SKM-1 (cell line): ENCODE data around the gene PTPRR.

ENCODE experiments used
- DNase-seq: peaks from one replicate; lab custom pipeline; 2025; ENCODE audit not compliant: unreplicated experiment; lab: John Stamatoyannopoulos, UW

The PTPRR gene

GRCh38 chr12:70709022-70709421 is 211.5 kb downstream of the PTPRR start:
- DNase-seq, result no peak

DNA sequence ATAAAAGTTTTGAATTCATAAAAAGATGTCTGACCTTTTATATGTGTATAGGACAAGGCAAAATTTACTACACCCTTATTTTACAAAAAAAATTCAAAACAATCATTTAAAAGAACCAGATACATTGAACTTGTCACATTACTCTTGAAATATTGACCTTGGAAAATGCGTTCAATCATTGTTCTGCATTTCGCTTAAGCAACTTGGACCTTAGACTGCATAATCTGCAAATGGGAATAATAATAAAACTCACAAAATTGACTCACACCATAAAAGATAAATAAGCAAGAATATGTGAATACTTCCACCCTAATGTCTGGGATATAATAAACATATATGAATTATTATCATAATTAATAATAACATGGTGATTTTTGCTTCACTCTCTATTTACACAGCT is 213.9 kb downstream of the PTPRR start:
- no peak for DNase-seq

DNA sequence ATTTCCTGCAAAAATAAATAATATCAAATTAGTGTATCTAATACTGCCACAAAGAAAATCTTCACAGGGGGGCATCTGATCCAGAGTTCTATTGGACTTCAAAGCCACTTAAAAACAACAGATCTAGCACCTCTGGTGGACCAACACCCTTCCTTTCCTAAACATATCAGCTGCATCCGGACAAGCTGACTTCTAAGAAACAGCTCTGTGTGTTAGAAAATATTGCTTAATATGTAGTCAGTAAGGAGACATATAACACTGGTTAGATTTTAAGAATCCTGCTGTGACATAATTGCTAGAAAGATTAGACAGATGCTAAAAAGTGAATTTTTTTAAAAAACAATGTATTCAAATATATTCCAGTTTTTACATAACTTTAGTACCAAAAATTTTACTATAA is 222.2 kb downstream of the PTPRR start:
- DNase-seq, result no peak

DNA sequence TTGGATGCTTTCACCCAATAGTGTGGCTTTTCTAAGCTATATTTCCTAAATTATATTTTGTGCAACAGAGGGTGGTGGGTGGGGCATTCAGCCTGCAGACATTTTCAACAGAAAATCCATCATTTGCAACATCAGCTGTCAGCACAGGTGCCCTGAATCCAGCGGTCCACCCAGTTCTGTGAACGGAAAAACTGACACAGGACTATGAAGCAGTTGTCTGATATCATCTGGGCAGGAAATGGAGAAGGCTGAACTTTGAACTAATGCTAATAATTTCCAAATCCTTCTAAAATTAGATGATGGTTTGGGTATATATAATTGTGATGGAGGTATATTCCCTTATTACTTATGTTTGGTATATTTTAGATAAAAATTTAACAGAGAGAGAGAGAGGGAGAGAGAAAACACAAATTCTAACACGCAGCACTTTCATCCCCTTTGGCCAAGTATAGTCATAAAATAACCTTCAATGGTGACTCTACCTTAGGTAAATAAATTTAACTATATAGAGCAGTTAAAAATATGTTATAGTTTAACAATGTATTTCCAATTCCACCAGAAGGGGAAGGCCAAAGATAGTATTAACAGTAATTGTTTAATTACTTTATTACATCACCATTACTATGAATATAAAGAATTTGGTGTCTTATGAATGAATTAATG is 225.0 kb downstream of the PTPRR start:
- no peak for DNase-seq

GRCh38 chr12:70692681-70693288 is 227.8 kb downstream of the PTPRR start:
- DNase-seq, result no peak

- DNase-seq, result no peak
Observed at GRCh38 chr12:70691018-70691672, 229.4 kb downstream of the PTPRR start.

- no peak for DNase-seq
Observed at GRCh38 chr12:70686907-70687306, 233.6 kb downstream of the PTPRR start.

GRCh38 chr12:70686299-70686698 is 234.2 kb downstream of the PTPRR start:
- no peak for DNase-seq

DNA sequence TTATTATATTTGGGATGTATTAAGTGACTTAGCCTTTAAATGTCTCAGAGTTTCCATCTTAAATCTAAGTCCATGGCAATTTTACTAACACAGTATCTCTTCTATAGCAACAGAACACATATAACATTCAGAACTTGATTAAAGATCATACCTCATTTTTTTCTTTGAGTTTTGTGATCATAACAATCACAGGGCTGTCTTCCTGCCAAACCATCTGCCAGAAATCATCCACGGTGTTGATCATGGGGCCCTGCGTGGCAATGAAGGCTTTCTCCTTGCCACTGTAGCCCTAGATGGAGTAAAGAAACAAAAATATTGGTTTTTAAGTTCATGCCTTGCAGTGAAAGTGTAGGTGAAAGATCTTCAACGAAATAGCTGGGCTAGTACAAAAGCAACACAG is 236.6 kb downstream of the PTPRR start:
- DNase-seq, result no peak

- DNase-seq, result no peak
Observed at GRCh38 chr12:70671698-70672097, 248.8 kb downstream of the PTPRR start.

DNA sequence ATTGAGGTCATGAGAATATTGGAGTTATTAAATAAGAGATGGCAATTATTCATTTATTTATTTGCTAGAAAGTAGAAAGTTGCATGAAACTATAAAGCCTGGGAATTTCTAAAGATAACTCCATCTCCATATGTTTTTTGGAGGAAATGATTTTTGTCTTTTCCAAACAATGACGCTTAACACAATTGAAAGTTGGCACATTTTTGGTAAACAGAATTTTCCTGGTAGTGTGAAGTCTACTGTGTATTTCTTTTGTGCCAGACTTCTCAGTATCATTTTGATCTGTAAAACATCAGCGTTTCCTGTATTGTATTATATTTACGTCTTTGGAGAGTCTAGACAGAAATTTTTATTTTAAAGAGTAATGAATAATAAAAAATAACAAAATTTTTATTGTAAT is 249.6 kb downstream of the PTPRR start:
- no peak for DNase-seq

- no peak for DNase-seq
Observed at GRCh38 chr12:70667253-70667652, 253.3 kb downstream of the PTPRR start.

GRCh38 chr12:70666364-70666763 is 254.2 kb downstream of the PTPRR start:
- no peak for DNase-seq

DNA sequence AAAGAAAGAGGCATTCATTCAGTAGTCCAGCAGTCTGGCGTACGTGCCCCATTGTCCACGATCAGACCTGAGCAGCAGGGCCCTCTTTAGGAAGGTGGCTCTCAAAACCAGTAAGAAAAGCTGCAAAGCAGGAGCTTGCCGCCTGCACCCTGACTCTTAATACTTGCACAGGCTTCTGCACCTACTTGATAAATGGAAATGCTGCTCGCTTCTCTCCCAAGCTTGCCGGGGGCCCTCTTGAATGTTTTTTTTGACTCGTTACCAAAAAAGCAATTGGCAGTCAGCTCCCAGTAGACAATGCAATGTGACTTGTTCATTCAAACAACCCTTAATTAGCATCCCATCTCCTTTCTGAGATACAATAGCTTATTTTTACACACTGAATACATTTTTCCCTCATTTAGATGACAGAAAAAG is 256.1 kb downstream of the PTPRR start:
- no peak for DNase-seq

DNA sequence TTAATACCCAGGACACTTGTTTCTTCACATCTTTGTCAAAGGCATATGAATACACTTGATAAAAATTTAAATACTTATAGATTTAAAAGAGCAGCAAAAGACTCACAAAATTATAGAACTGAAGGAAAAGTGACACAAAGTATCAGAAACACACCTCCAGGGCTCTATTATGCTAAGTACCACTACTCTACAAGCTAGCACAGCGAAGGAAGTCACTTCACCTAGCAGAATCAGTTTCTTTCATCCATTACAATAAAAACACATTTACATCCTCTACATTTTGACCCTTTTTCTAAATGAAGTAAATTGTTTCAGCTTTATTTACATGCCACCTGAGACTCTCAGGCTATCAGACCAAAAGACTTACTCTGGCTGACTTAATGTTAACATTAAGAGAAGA is 256.7 kb downstream of the PTPRR start:
- no peak for DNase-seq

GRCh38 chr12:70661466-70662161 is 258.9 kb downstream of the PTPRR start:
- no peak for DNase-seq

GRCh38 chr12:70660620-70661219 is 259.8 kb downstream of the PTPRR start:
- no peak for DNase-seq

DNA sequence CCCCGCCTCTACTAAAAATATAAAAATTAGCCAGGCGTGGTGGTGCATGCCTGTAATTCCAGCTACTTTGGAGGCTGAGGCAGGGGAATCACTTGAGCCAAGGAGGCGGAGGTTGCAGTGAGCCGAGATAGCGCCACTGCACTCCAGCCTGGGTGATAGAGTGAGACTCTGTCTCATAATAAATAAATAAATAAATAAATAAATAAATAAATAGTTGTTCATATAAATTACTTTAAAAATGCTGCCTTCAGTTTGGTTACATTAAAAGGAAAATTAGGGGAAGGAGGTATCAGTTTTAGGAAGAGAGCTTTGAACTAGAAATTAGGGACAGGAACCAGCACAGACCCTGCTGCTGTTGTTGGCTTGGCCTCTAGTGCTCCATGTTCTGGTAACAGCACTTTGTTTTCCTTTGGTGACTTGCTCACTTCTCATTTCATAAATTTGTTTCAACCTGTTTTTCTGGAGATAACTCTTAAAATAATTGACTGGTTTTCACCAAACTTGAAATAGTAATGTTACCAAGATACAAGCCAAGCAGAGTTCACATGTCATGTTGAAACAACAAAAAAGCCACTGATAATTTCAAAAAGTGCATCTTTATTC is 260.4 kb downstream of the PTPRR start:
- no peak for DNase-seq

GRCh38 chr12:70659077-70659606 is 261.4 kb downstream of the PTPRR start:
- no peak for DNase-seq

- DNase-seq, result no peak
Observed at GRCh38 chr12:70657616-70658286, 262.8 kb downstream of the PTPRR start.
